PC-3 (cell line): ENCODE data around the gene GAB2. TPM values are rescaled to one million over a fixed set of nuclear protein-coding genes. Genes with fewer than 3 reads are reported as not detected.

Experiments
- ATAC-seq: fragments of 200-7000 bp; cut with Tn5 transposase; 2 replicates; pipeline ENCODE4 v1.9.1; 2020; ENCODE audit warnings: mild to moderate bottlenecking, moderate library complexity
- BruUV-seq: library from RNA; stranded (reverse); fragments of 400-500 nt; replicated peaks from 2 replicates; lab custom pipeline; 2021; lab: Mats Ljungman, UMichigan
- CTCF ChIA-PET: fragments of 300-600 bp; sonication (Branson Sonifier 250); formaldehyde crosslinking; loops from one replicate; lab custom pipeline; 2022; ENCODE audit warnings: antibody characterized with exemption; lab: Charles Lee
- POLR2A ChIA-PET: fragments of 300-600 bp; sonication (Branson Sonifier 250); formaldehyde crosslinking; loops from one replicate; lab custom pipeline; 2022; ENCODE audit warnings: antibody characterized with exemption; ENCODE audit not compliant: unreplicated experiment; lab: Charles Lee
- DNase-seq: peaks from one replicate; pipeline ENCODE4 v3.0.0-alpha.2; 2015
- H2AFZ ChIP-seq: fragments of 300-600 bp; sonication (generic); 2 replicates; pipeline ENCODE4 v1.6.0; 2016; ENCODE audit warnings: antibody characterized with exemption, low read length
- H3F3A ChIP-seq: fragments of 300-600 bp; sonication (generic); one replicate; pipeline ENCODE4 v1.6.0; 2017; ENCODE audit warnings: antibody characterized with exemption, low read length, control low read depth, mild to moderate bottlenecking; ENCODE audit not compliant: unreplicated experiment
- H3K27ac ChIP-seq: fragments of 300-600 bp; sonication (generic); 2 replicates; pipeline ENCODE4 v1.5.1; 2016; ENCODE audit warnings: mild to moderate bottlenecking, low read length
- H3K27me3 ChIP-seq: fragments of 300-600 bp; sonication (generic); 2 replicates; pipeline ENCODE4 v1.6.1; 2016; ENCODE audit warnings: low read length, mixed read lengths
- H3K36me3 ChIP-seq: fragments of 300-600 bp; sonication (generic); 2 replicates; pipeline ENCODE4 v1.6.1; 2016; ENCODE audit warnings: low read depth, mixed run types, low read length, mixed read lengths
- H3K4me1 ChIP-seq: fragments of 300-600 bp; sonication (generic); 2 replicates; pipeline ENCODE4 v1.5.1; 2016; ENCODE audit warnings: low read length; ENCODE audit not compliant: insufficient read depth
- H3K4me2 ChIP-seq: fragments of 300-600 bp; sonication (generic); 2 replicates; pipeline ENCODE4 v1.6.0; 2016; ENCODE audit warnings: low read length
- H3K4me3 ChIP-seq: fragments of 300-600 bp; sonication (generic); 2 replicates; pipeline ENCODE4 v1.5.1; 2016; ENCODE audit warnings: mild to moderate bottlenecking, low read length, mixed read lengths
- H3K79me2 ChIP-seq: fragments of 300-600 bp; sonication (generic); 2 replicates; pipeline ENCODE4 v1.6.1; 2017; ENCODE audit warnings: low read length, mixed read lengths
- H3K9ac ChIP-seq: fragments of 300-600 bp; sonication (generic); 2 replicates; pipeline ENCODE4 v1.6.0; 2016; ENCODE audit warnings: mild to moderate bottlenecking, low read length
- H3K9me2 ChIP-seq: fragments of 300-600 bp; sonication (generic); replicated peaks from 2 replicates; pipeline ENCODE4 v1.6.1; 2016; ENCODE audit warnings: mixed run types, low read length, mixed read lengths
- H3K9me3 ChIP-seq: fragments of 300-600 bp; sonication (generic); 2 replicates; pipeline ENCODE4 v1.6.1; 2016; ENCODE audit warnings: low read length, mixed read lengths
- H4K20me1 ChIP-seq: fragments of 300-600 bp; sonication (generic); 2 replicates; pipeline ENCODE4 v1.6.1; 2016; ENCODE audit warnings: low read length, mixed read lengths
- EZH2 ChIP-seq: fragments of 300-600 bp; sonication (generic); IDR thresholded peaks from one replicate; pipeline ENCODE4 v1.6.1; 2017; ENCODE audit warnings: antibody characterized with exemption, mild to moderate bottlenecking, low read length; ENCODE audit not compliant: unreplicated experiment
- EZH2phosphoT487 ChIP-seq: fragments of 300-600 bp; sonication (generic); IDR thresholded peaks from 2 replicates; pipeline ENCODE4 v1.6.1; 2018; ENCODE audit warnings: mild to moderate bottlenecking, antibody characterized with exemption, low read length, borderline replicate concordance
- intact Hi-C: fragments of 100-400 bp; cut with micrococcal nuclease; formaldehyde crosslinking; loops from 2 replicates; pipeline ENCODE4 v1.9.0; 2023
- total RNA-seq: library from RNA; depleted of rRNA; stranded (reverse); fragments of >200 nt; gene quantifications from 2 replicates; pipeline ENCODE4 v1.2.3, GENCODE V29; 2014
- TF ChIP-seq, protein P1 (sequence below): fragments of 300-600 bp; sonication (generic); conservative IDR thresholded peaks from 2 replicates; pipeline ENCODE4 v1.5.1; 2017; ENCODE audit warnings: antibody characterized with exemption, low read depth, mild to moderate bottlenecking, low read length

GAB2 gene
- total RNA-seq, 1 experiment from 2014 or later, result 7.1 TPM

DNA sequence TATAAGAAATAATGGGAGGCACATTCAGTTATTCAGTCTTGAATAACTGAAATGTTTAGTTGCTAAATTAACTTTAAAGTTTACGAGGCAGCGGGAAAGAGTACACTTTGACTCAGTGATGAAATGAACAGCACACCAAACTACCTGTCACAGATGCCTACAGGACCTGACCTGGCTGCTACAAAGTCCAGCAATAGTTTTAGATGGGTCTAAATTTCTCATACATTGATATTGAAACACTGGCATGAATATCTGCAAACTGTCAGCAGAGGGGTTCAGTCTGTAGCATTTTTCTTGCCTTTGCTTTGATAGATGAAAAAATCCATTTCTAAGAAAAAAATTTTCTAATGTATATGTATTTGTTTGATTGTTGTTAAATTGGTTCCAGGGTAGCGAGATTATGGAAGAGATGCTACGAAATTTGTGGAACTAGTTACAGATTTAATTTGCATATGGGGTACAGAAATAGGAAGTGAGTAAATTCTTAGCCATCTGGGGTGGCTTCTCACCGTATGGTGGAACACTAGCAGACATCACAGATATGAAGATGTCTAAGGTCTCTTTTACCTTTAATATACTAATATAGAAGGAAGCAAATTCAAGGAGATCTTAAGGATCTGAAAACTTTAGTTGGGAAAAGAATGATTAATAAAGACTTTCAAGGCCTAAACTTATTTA is 20.8 kb upstream of the GAB2 start:
- Histone ChIP-seq H3K9ac (no peak overlapping the region), H3K27me3 (no peaks in the 10 kb centered on the region), H3K4me2 (no peak overlapping the region), H3K4me3 (no peak overlapping the region), H3F3A (no peaks in the 10 kb centered on the region), H3K36me3 (peaks cover 6% of the 10 kb centered on the region; the same call in 1 of the 2 replicates), H3K4me1 (peaks cover 4% of the 10 kb centered on the region; the same call in 1 of the 2 replicates), H4K20me1 (no peaks in the 10 kb centered on the region), H3K79me2 (no peaks in the 10 kb centered on the region), H3K9me2 (no peaks in the 10 kb centered on the region), H2AFZ (no peak overlapping the region), H3K27ac (no peak overlapping the region), H3K9me3 (no peaks in the 10 kb centered on the region)
- ATAC-seq (no peak), DNase-seq (no peak)
- TF ChIP-seq EZH2, result no peak
- TF ChIP-seq EZH2phosphoT487, result no peak
- TF ChIP-seq, protein P1, sequence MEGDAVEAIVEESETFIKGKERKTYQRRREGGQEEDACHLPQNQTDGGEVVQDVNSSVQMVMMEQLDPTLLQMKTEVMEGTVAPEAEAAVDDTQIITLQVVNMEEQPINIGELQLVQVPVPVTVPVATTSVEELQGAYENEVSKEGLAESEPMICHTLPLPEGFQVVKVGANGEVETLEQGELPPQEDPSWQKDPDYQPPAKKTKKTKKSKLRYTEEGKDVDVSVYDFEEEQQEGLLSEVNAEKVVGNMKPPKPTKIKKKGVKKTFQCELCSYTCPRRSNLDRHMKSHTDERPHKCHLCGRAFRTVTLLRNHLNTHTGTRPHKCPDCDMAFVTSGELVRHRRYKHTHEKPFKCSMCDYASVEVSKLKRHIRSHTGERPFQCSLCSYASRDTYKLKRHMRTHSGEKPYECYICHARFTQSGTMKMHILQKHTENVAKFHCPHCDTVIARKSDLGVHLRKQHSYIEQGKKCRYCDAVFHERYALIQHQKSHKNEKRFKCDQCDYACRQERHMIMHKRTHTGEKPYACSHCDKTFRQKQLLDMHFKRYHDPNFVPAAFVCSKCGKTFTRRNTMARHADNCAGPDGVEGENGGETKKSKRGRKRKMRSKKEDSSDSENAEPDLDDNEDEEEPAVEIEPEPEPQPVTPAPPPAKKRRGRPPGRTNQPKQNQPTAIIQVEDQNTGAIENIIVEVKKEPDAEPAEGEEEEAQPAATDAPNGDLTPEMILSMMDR, result no peak
- intact Hi-C loops, result no loop called here
- POLR2A ChIA-PET, result no interaction called here
- CTCF ChIA-PET, result no interaction called here
- no TSS peak for BruUV-seq

DNA sequence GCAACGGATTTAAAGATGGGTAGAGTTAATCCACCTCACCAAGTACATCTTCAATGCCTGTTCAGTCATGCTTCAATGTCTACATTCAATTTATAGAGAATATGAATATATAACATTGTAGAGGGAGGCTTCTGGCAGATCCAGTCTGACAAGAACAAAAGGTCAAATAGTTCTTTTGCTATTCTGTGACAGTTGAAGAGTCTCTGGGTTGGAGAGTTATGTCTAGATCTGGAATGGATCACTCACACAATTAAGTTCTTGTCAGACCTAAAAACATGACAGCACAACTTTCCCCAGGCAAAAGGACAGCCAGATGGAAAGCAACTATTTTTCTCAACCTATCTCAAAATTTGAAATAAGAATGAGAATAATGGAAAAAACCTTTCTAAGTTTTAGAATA is 15.3 kb upstream of the GAB2 start:
- Histone ChIP-seq H3K4me1 (no peaks in the 10 kb centered on the region), H3F3A (no peaks in the 10 kb centered on the region), H3K36me3 (0 out of 2 replicates have a peak, but pooled peaks cover 2% of the 10 kb centered on the region), H3K27ac (no peak overlapping the region), H3K4me3 (no peak overlapping the region), H4K20me1 (no peaks in the 10 kb centered on the region), H3K9me2 (no peaks in the 10 kb centered on the region), H3K27me3 (no peaks in the 10 kb centered on the region), H2AFZ (no peak overlapping the region), H3K9ac (no peak overlapping the region), H3K9me3 (no peaks in the 10 kb centered on the region), H3K79me2 (no peaks in the 10 kb centered on the region), H3K4me2 (no peak overlapping the region)
- TF ChIP-seq EZH2phosphoT487, result no peak
- TF ChIP-seq, protein P1, result no peak
- no peak for TF ChIP-seq EZH2
- ATAC-seq (no peak), DNase-seq (no peak)
- CTCF ChIA-PET, result no interaction called here
- intact Hi-C loops, result loop anchor here (5.0 kb wide), 1 partner anchor 129 kb away; no protein-coding TSS in a partner anchor
- POLR2A ChIA-PET, result no interaction called here
- BruUV-seq, result no TSS peak

DNA sequence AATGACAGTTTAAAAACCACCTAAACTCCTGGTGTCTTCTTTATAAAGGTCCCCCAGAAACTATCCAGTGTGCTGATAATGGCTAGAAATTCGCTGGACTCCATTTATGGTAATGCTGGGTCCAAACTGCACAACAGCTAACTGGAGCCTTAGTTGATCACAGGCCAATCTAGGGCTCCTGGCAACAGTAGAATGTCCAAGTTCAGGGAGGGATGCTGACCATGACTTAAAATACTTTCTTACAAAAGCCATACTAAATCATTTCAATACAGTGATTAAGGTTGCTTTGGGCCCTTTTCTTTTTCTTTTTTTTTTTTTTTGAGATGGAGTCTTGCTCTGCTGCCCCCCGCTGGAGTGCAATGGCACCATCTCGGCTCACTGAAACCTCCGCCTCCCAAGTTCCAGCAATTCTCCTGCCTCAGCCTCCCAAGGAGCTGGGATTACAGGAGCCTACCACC is 14.5 kb upstream of the GAB2 start:
- CTCF ChIA-PET, result no interaction called here
- ATAC-seq, result no peak; the same call in 1 of the 2 replicates
- TF ChIP-seq EZH2phosphoT487 (no peak), EZH2 (no peak)
- TF ChIP-seq, protein P1, result peak; percentile 67

More for the DNA sequence above, 14.5 kb upstream of the GAB2 start:
- H3F3A ChIP-seq, result no peaks in the 10 kb centered on the region
- no peaks in the 10 kb centered on the region for H4K20me1 ChIP-seq
- H3K9me3 ChIP-seq, result no peaks in the 10 kb centered on the region
- no peak overlapping the region for H3K27ac ChIP-seq
- no TSS peak for BruUV-seq
- no peak overlapping the region for H2AFZ ChIP-seq
- no peak overlapping the region for H3K9ac ChIP-seq
- 0 out of 2 replicates have a peak, but pooled peaks cover 2% of the 10 kb centered on the region for H3K36me3 ChIP-seq
- H3K9me2 ChIP-seq, result no peaks in the 10 kb centered on the region
- H3K27me3 ChIP-seq, result no peaks in the 10 kb centered on the region
- intact Hi-C loops, result loop anchor here (5.0 kb wide), 1 partner anchor 130 kb away; no protein-coding TSS in a partner anchor
- H3K4me3 ChIP-seq, result no peak overlapping the region
- peak; percentile 37 for DNase-seq
- no peaks in the 10 kb centered on the region for H3K4me1 ChIP-seq
- POLR2A ChIA-PET, result no interaction called here
- no peaks in the 10 kb centered on the region for H3K79me2 ChIP-seq
- no peak overlapping the region for H3K4me2 ChIP-seq
